NCI-H774 (cell line): Measurements from ENCODE around the gene EVX2.

Source experiments
- DNase-seq: peaks from one replicate; lab custom pipeline; 2025; lab: John Stamatoyannopoulos, UW

EVX2 gene

GRCh38 chr2:176096243-176096985 is 12.7 kb upstream of the EVX2 start:
- DNase-seq: no peak

- no peak for DNase-seq
Measured at GRCh38 chr2:176095421-176095820, 11.7 kb upstream of the EVX2 start.

- DNase-seq: no peak
Measured at GRCh38 chr2:176094349-176094748, 10.6 kb upstream of the EVX2 start.

GRCh38 chr2:176093898-176094249 is 10.1 kb upstream of the EVX2 start:
- no peak for DNase-seq

- DNase-seq: peak; percentile 16
Measured at GRCh38 chr2:176093145-176093897, 9.6 kb upstream of the EVX2 start.

- DNase-seq: peak; percentile 30
Measured at GRCh38 chr2:176092270-176093144, 8.7 kb upstream of the EVX2 start, which contains the start of gene HOXD13. TSS of gene HOXD13 (plus strand) at chr2:176092721. CDS start at chr2:176092891, 170 bp downstream.

GRCh38 chr2:176091329-176092258 is 7.8 kb upstream of the EVX2 start:
- no peak for DNase-seq

GRCh38 chr2:176090862-176091261 is 7.1 kb upstream of the EVX2 start:
- DNase-seq: no peak

- no peak for DNase-seq
Measured at GRCh38 chr2:176089843-176090395, 6.2 kb upstream of the EVX2 start.

- no peak for DNase-seq
Measured at GRCh38 chr2:176088937-176089842, 5.4 kb upstream of the EVX2 start.

- peak; percentile 54 for DNase-seq
Measured at GRCh38 chr2:176088048-176088936, 4.5 kb upstream of the EVX2 start.

- no peak for DNase-seq
Measured at GRCh38 chr2:176087330-176088047, 3.7 kb upstream of the EVX2 start.

GRCh38 chr2:176085861-176086771 is 2.4 kb upstream of the EVX2 start:
- DNase-seq: peak; percentile 57

- DNase-seq: no peak
Measured at GRCh38 chr2:176085120-176085788, 1.5 kb upstream of the EVX2 start.

- no peak for DNase-seq
Measured at GRCh38 chr2:176084611-176085119, 903 bp upstream of the EVX2 start.
